EH (cell line): ENCODE data around the gene SYF2.
A peak's percentile ranks its signal among the peaks of the same experiment; 100 is the strongest.
"Not testable (repeated sequence)": the region's sequence is repeated elsewhere in the genome, so short reads cannot be mapped to it uniquely, and the experiment has no call there.

Experiments used
- DNase-seq: peaks from one replicate; pipeline ENCODE4 v3.0.0-alpha.2; 2015; ENCODE audit warnings: low read depth

The SYF2 gene

GRCh38 chr1:25206201-25206600 is 26.1 kb downstream of the SYF2 start:
- peak; percentile 31 for DNase-seq

- DNase-seq: no peak
Measured at GRCh38 chr1:25205786-25206185, 26.5 kb downstream of the SYF2 start.

- DNase-seq: peak; percentile 87
Measured at GRCh38 chr1:25204797-25205480, 27.4 kb downstream of the SYF2 start.

GRCh38 chr1:25201006-25201405 is 31.3 kb downstream of the SYF2 start:
- DNase-seq: no peak

GRCh38 chr1:25199819-25200620 is 32.3 kb downstream of the SYF2 start:
- no peak for DNase-seq

- no peak for DNase-seq
Measured at GRCh38 chr1:25198663-25199252, 33.5 kb downstream of the SYF2 start.

GRCh38 chr1:25197982-25198662 is 34.2 kb downstream of the SYF2 start:
- DNase-seq: no peak

GRCh38 chr1:25197235-25197975 is 34.9 kb downstream of the SYF2 start:
- no peak for DNase-seq

GRCh38 chr1:25196830-25197229 is 35.5 kb downstream of the SYF2 start:
- DNase-seq: no peak

- DNase-seq: no peak
Measured at GRCh38 chr1:25195835-25196234, 36.5 kb downstream of the SYF2 start.

- DNase-seq: no peak
Measured at GRCh38 chr1:25194572-25195020, 37.7 kb downstream of the SYF2 start.

GRCh38 chr1:25194054-25194453 is 38.2 kb downstream of the SYF2 start:
- no peak for DNase-seq

GRCh38 chr1:25193229-25193628 is 39.1 kb downstream of the SYF2 start:
- no peak for DNase-seq

- no peak for DNase-seq
Measured at GRCh38 chr1:25192154-25192553, 40.1 kb downstream of the SYF2 start.

- DNase-seq: no peak
Measured at GRCh38 chr1:25190260-25190659, 42.0 kb downstream of the SYF2 start.

GRCh38 chr1:25187904-25188303 is 44.4 kb downstream of the SYF2 start:
- not testable (repeated sequence) for DNase-seq

GRCh38 chr1:25187077-25187476 is 45.2 kb downstream of the SYF2 start:
- no peak for DNase-seq

- DNase-seq: no peak
Measured at GRCh38 chr1:25186161-25187007, 45.9 kb downstream of the SYF2 start.

- no peak for DNase-seq
Measured at GRCh38 chr1:25185409-25186160, 46.7 kb downstream of the SYF2 start.
